ENCODE measurements around the gene OGFOD2. TPM values are rescaled to one million over a fixed set of nuclear protein-coding genes. Genes with fewer than 3 reads are reported as not detected.

Gene OGFOD2
- total and polyA plus RNA-seq, 2 of the 13 experiments (the other 11 are each of a cell fraction or from before 2014, with no cell fraction given), result 13.2 to 14.6 TPM

DNA sequence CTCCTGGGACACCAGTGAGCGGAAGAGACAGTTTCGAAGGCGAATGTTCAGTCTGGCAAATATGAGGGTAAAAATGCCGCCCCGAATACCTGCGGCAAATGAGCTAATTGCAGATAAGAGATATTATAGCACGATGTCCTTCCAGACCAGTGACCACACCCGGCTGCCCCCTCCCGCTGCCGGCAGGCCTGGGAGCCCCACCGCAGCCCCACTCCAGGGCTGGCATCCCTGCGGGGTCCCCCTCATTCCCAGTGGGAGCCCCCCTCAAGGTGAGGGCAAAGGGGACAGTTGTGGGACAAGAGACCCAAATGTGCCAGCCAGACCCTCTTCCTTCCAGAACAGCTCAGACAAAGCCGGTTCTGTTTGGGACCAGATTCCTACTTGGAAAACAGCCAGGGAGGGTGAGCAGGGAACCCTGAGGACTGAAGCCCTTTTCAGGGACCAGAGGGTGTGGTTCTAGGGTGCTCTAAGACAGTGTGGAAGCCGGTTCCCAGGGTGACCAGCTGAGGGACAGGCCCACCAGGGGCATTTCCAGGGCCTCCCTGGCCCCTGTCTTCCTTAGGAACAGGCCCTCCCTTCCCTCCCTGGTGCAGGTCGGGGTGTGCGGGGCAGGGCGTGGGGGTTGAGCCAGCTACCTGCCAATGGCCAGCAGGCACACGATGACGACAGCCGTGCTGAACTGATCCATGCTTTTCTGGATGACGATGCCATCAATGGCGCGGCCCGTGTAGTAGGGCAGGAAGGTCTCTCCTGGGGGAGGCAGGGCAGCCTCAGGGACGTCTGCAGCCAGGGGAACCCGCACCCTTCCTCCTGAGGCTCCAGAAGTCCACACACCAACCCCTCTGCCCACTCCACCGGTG, 25.0 kb upstream of the OGFOD2 start:
- Histone ChIP-seq H3K4me3 (replicated peaks in 1 of 3; ENCODE audit: insufficient read depth in 1 of 3, low read depth in 2 of 3, low read length in 3 of 3) (no peak overlapping the region), H3K4me2 (ENCODE audit: low read depth, low read length) (no peak overlapping the region), H3K4me1 (ENCODE audit: insufficient read depth, low read length) (peaks cover 21% of the 10 kb centered on the region), H3K27me3 (ENCODE audit: control insufficient read depth in 1 of 2, insufficient read depth in 2 of 2, low read length in 2 of 2) (no peaks in the 10 kb centered on the region), H3K79me2 (ENCODE audit: insufficient read depth, low read length) (no peaks in the 10 kb centered on the region), H2AFZ (ENCODE audit: low read length) (no peak overlapping the region), H3K9ac (ENCODE audit: insufficient read depth, low read depth, low read length) (no peak overlapping the region), H3K9me3 (ENCODE audit: low read length) (no peaks in the 10 kb centered on the region), H3K36me3 (replicated peaks in 1 of 2; ENCODE audit: control insufficient read depth in 1 of 2, insufficient read depth in 2 of 2, low read length in 2 of 2) (peaks cover 0 to 1% of the 10 kb centered on the region in 2 experiments; a peak in 1 of 5 replicates), H4K20me1 (ENCODE audit: insufficient read depth, low read length) (no peaks in the 10 kb centered on the region), H3K27ac (ENCODE audit: extremely low read length, insufficient read depth, low read length) (no peak overlapping the region)
- no peak for TF ChIP-seq TBX2 (CRISPR knock-in tag; IDR thresholded peaks at IDR 0.05; ENCODE audit: borderline replicate concordance)
- TF ChIP-seq, protein P1, sequence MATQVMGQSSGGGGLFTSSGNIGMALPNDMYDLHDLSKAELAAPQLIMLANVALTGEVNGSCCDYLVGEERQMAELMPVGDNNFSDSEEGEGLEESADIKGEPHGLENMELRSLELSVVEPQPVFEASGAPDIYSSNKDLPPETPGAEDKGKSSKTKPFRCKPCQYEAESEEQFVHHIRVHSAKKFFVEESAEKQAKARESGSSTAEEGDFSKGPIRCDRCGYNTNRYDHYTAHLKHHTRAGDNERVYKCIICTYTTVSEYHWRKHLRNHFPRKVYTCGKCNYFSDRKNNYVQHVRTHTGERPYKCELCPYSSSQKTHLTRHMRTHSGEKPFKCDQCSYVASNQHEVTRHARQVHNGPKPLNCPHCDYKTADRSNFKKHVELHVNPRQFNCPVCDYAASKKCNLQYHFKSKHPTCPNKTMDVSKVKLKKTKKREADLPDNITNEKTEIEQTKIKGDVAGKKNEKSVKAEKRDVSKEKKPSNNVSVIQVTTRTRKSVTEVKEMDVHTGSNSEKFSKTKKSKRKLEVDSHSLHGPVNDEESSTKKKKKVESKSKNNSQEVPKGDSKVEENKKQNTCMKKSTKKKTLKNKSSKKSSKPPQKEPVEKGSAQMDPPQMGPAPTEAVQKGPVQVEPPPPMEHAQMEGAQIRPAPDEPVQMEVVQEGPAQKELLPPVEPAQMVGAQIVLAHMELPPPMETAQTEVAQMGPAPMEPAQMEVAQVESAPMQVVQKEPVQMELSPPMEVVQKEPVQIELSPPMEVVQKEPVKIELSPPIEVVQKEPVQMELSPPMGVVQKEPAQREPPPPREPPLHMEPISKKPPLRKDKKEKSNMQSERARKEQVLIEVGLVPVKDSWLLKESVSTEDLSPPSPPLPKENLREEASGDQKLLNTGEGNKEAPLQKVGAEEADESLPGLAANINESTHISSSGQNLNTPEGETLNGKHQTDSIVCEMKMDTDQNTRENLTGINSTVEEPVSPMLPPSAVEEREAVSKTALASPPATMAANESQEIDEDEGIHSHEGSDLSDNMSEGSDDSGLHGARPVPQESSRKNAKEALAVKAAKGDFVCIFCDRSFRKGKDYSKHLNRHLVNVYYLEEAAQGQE (IDR thresholded peaks at IDR 0.05; ENCODE audit: borderline replicate concordance in 1 of 2, low read depth in 1 of 2, low read length in 2 of 2), result no peak
- TF ChIP-seq ZBTB39 (CRISPR knock-in tag; IDR thresholded peaks at IDR 0.05), result no peak
- TF ChIP-seq SP5 (CRISPR knock-in tag; IDR thresholded peaks at IDR 0.05; ENCODE audit: borderline replicate concordance, low read depth), result no peak
- TF ChIP-seq ZNF75D (CRISPR knock-in tag; IDR thresholded peaks at IDR 0.05; ENCODE audit: borderline replicate concordance), result no peak
- intact Hi-C loops (cut with micrococcal nuclease; ENCODE audit: unreplicated experiment), result no loop called here
- 94% methylated on average over 13 of the region's 27 CpGs for WGBS (ENCODE audit: low lambda C conversion rate)
- no TSS peak for BruUV-seq (replicated peaks)
- ChIA-PET POLR2A (no interaction called here), CTCF (ENCODE audit: low intra/inter-chr PET ratio, low total read pairs) (no interaction called here)
- no peak for FAIRE-seq
- in situ Hi-C loops (cut with HindIII; ENCODE audit: extremely low pct_ligation_motif_present, low pct_unique_long_range_greater_than_20kb), result loop anchor here (5.0 kb wide), 1 partner anchor 83 kb away; no protein-coding TSS in a partner anchor
- DNase-seq (ENCODE audit: low spot score), result no peak
- ATAC-seq, result no peak

Measured in HepG2 (cell line).